Medulla oblongata (tissue), 1 donor: ENCODE data around the gene ZNF236.

Experiments
- DNase-seq: peaks from one replicate; pipeline ENCODE4 v3.0.0-alpha.2; 2015; ENCODE audit errors: extremely low spot score

The ZNF236 gene

GRCh38 chr18:76908277-76908676, 85.9 kb downstream of the ZNF236 start:
- no peak for DNase-seq

GRCh38 chr18:76909439-76909838, 87.1 kb downstream of the ZNF236 start:
- DNase-seq = no peak

GRCh38 chr18:76911440-76911839, 89.1 kb downstream of the ZNF236 start:
- no peak for DNase-seq

GRCh38 chr18:76913583-76913982, 91.2 kb downstream of the ZNF236 start:
- DNase-seq = no peak

GRCh38 chr18:76914314-76914713, 92.0 kb downstream of the ZNF236 start:
- DNase-seq = no peak

- no peak for DNase-seq
Measured at GRCh38 chr18:76914796-76915195, 92.4 kb downstream of the ZNF236 start.

- no peak for DNase-seq
Measured at GRCh38 chr18:76915456-76915855, 93.1 kb downstream of the ZNF236 start.

- no peak for DNase-seq
Measured at GRCh38 chr18:76920974-76921373, 98.6 kb downstream of the ZNF236 start.

- peak; percentile 91 for DNase-seq
Measured at GRCh38 chr18:76922107-76922506, 99.8 kb downstream of the ZNF236 start.

- DNase-seq = no peak
Measured at GRCh38 chr18:76923485-76924085, 101.2 kb downstream of the ZNF236 start.

GRCh38 chr18:76925501-76925900, 103.1 kb downstream of the ZNF236 start:
- no peak for DNase-seq

- DNase-seq = no peak
Measured at GRCh38 chr18:76927223-76927725, 104.9 kb downstream of the ZNF236 start.

GRCh38 chr18:76928179-76928868, 106.0 kb downstream of the ZNF236 start:
- DNase-seq = no peak

GRCh38 chr18:76931171-76931570, 108.8 kb downstream of the ZNF236 start:
- no peak for DNase-seq

- peak; percentile 23 for DNase-seq
Measured at GRCh38 chr18:76932026-76932819, 109.9 kb downstream of the ZNF236 start.

GRCh38 chr18:76935722-76936337, 113.5 kb downstream of the ZNF236 start:
- no peak for DNase-seq

GRCh38 chr18:76936877-76937276, 114.5 kb downstream of the ZNF236 start:
- DNase-seq = no peak

GRCh38 chr18:76937597-76937996, 115.2 kb downstream of the ZNF236 start:
- no peak for DNase-seq

GRCh38 chr18:76938619-76939018, 116.3 kb downstream of the ZNF236 start:
- no peak for DNase-seq

GRCh38 chr18:76941284-76941683, 118.9 kb downstream of the ZNF236 start:
- no peak for DNase-seq

GRCh38 chr18:76943542-76944339, 121.4 kb downstream of the ZNF236 start:
- DNase-seq = no peak
